Smooth muscle cell (in vitro differentiated cells): ENCODE results near the gene RINL. TPM values are rescaled to one million over a fixed set of nuclear protein-coding genes. Genes with fewer than 3 reads are reported as not detected.

ENCODE experiments used
- DNase-seq: peaks from one replicate; lab custom pipeline; 2025; ENCODE audit not compliant: unreplicated experiment; lab: John Stamatoyannopoulos, UW
- H2AFZ ChIP-seq: fragments of 200-600 bp; sonication (generic); 2 replicates; pipeline ENCODE4 v1.6.0; 2016; ENCODE audit warnings: antibody characterized with exemption, low read depth, mild to moderate bottlenecking
- H3F3A ChIP-seq: fragments of 200-600 bp; sonication (generic); 2 replicates; pipeline ENCODE4 v1.6.0; 2017; ENCODE audit warnings: antibody characterized with exemption, low read depth
- H3K27ac ChIP-seq: fragments of 200-600 bp; sonication (generic); 2 replicates; pipeline ENCODE4 v1.5.1; 2016; ENCODE audit warnings: low read depth, mild to moderate bottlenecking
- H3K27me3 ChIP-seq: fragments of 200-600 bp; sonication (generic); 2 replicates; pipeline ENCODE4 v1.6.1; 2016; ENCODE audit warnings: low read depth, mild to moderate bottlenecking
- H3K36me3 ChIP-seq: fragments of 200-600 bp; sonication (generic); 2 replicates; pipeline ENCODE4 v1.5.1; 2016; ENCODE audit warnings: low read depth
- H3K4me1 ChIP-seq: fragments of 200-600 bp; sonication (generic); 2 replicates; pipeline ENCODE4 v1.5.1; 2016; ENCODE audit warnings: low read depth
- H3K4me2 ChIP-seq: fragments of 200-600 bp; sonication (generic); 2 replicates; pipeline ENCODE4 v1.6.0; 2016; ENCODE audit warnings: mild to moderate bottlenecking
- H3K4me3 ChIP-seq: fragments of 200-600 bp; sonication (generic); 2 replicates; pipeline ENCODE4 v1.5.1; 2016; ENCODE audit warnings: mild to moderate bottlenecking
- H3K79me2 ChIP-seq: fragments of 200-600 bp; sonication (generic); 2 replicates; pipeline ENCODE4 v1.6.0; 2016; ENCODE audit warnings: low read depth, mild to moderate bottlenecking
- H3K9ac ChIP-seq: fragments of 200-600 bp; sonication (generic); 2 replicates; pipeline ENCODE4 v1.6.0; 2016; ENCODE audit warnings: low read depth
- H3K9me3 ChIP-seq: fragments of 200-600 bp; sonication (generic); replicated peaks from 2 replicates; pipeline ENCODE4 v1.5.1; 2016; ENCODE audit warnings: low read depth
- H4K20me1 ChIP-seq: fragments of 200-600 bp; sonication (generic); 2 replicates; pipeline ENCODE4 v1.6.0; 2016; ENCODE audit warnings: low read depth
- WGBS: methylation state at CpG from one replicate; pipeline ENCODE4 v1.1.7; 2016; ENCODE audit warnings: low lambda C conversion rate; 5-methylcytosine and 5-hydroxymethylcytosine counted together
- polyA plus RNA-seq: library from polyadenylated mRNA; unstranded; fragments of >200 nt; fragmentation: Nextera tagmentation; extraction: Ambion mirVana; gene quantifications from 2 replicates; pipeline ENCODE4 v1.2.1, GENCODE V29; 2016
- total RNA-seq: library from RNA; depleted of rRNA; stranded (reverse); fragments of >200 nt; gene quantifications from 2 replicates; pipeline ENCODE4 v1.2.3, GENCODE V29; 2014
- TF ChIP-seq, protein P1 (sequence below): fragments of 200-600 bp; sonication (generic); IDR thresholded peaks from 2 replicates; pipeline ENCODE4 v1.5.1; 2017; ENCODE audit warnings: borderline replicate concordance, mild to moderate bottlenecking, antibody characterized with exemption; ENCODE audit not compliant: insufficient read depth, poor library complexity, severe bottlenecking

Gene RINL
- total and polyA plus RNA-seq, 2 experiments from 2014 or later: 2.0 to 3.0 TPM

DNA sequence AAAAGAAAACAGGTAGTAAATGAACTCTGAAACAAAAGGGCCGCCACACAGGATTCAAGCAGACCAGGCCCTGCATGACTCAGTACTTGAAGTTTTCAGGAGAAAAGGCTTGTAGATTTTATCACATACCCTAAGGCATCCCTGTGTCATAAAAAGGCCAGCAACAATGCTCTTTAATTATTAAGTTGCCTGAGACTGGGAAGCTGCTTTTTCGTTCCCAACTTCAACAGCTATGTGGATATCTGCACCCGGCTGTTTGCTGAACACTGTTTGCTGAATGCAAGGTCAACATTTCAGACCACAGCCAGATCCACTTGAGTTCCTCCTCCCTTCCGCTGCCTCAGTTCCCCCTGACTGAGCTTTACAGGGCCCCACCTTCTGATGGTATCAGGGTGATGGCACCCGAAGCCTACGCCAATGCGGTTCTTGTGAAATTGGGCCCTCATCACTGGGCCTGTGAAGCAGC, 40.4 kb downstream of the RINL start:
- Histone ChIP-seq H3K36me3 (peaks cover 22% of the 10 kb centered on the region), H3K4me2 (no peak overlapping the region), H3K9ac (peak overlapping the region; percentile 62), H3K27me3 (no peaks in the 10 kb centered on the region), H3K4me1 (no peaks in the 10 kb centered on the region), H2AFZ (no peak overlapping the region), H3K4me3 (no peak overlapping the region), H3F3A (peaks cover 58% of the 10 kb centered on the region), H3K27ac (peak overlapping the region; percentile 90), H3K9me3 (no peaks in the 10 kb centered on the region), H3K79me2 (peaks cover 27% of the 10 kb centered on the region), H4K20me1 (peaks cover 57% of the 10 kb centered on the region)
- WGBS: 62% methylated on average over 7 of the region's 7 CpGs
- DNase-seq: no peak
- TF ChIP-seq, protein P1, sequence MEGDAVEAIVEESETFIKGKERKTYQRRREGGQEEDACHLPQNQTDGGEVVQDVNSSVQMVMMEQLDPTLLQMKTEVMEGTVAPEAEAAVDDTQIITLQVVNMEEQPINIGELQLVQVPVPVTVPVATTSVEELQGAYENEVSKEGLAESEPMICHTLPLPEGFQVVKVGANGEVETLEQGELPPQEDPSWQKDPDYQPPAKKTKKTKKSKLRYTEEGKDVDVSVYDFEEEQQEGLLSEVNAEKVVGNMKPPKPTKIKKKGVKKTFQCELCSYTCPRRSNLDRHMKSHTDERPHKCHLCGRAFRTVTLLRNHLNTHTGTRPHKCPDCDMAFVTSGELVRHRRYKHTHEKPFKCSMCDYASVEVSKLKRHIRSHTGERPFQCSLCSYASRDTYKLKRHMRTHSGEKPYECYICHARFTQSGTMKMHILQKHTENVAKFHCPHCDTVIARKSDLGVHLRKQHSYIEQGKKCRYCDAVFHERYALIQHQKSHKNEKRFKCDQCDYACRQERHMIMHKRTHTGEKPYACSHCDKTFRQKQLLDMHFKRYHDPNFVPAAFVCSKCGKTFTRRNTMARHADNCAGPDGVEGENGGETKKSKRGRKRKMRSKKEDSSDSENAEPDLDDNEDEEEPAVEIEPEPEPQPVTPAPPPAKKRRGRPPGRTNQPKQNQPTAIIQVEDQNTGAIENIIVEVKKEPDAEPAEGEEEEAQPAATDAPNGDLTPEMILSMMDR: no peak

DNA sequence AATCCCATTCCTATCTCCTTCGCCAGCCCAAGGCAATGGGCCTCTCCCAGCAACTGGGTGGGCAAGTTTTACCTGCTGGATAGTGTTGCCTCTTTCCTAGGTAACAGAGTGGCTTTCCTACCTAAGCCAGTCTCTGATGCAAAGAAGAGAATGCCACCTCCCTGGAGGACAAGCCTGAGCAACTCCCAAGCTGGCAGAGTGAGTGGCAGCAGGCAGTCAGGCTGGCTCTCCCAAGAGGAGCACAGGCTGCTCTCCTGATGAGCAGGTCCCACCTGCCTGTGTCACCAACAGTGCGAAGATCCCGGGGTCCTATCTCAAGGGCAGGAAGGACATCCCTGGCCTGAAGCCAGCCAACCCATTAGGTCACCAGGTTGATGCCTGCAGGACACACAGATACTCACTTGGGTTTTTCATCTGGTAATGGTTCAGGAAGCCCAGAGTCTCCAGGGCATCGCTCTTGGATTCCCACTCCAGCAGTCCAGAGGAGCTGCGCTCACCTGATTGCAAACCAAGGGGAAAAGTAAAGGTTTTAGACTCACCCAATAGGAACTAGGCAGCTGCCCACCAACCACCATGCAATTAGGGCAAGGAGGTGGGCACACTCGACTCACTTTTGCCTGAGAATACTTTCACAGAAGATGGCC, 41.0 kb downstream of the RINL start:
- Histone ChIP-seq H3K4me1 (no peaks in the 10 kb centered on the region), H3K9ac (peak overlapping the region; percentile 55), H3K4me3 (no peak overlapping the region), H3K4me2 (no peak overlapping the region), H4K20me1 (peaks cover 51% of the 10 kb centered on the region), H3K79me2 (peaks cover 21% of the 10 kb centered on the region), H3K27me3 (no peaks in the 10 kb centered on the region), H3K36me3 (peaks cover 19% of the 10 kb centered on the region), H2AFZ (no peak overlapping the region), H3K27ac (peak overlapping the region; percentile 90), H3K9me3 (no peaks in the 10 kb centered on the region), H3F3A (peaks cover 55% of the 10 kb centered on the region)
- DNase-seq: no peak
- TF ChIP-seq, protein P1: no peak
- 76% methylated on average over 6 of the region's 6 CpGs for WGBS

DNA sequence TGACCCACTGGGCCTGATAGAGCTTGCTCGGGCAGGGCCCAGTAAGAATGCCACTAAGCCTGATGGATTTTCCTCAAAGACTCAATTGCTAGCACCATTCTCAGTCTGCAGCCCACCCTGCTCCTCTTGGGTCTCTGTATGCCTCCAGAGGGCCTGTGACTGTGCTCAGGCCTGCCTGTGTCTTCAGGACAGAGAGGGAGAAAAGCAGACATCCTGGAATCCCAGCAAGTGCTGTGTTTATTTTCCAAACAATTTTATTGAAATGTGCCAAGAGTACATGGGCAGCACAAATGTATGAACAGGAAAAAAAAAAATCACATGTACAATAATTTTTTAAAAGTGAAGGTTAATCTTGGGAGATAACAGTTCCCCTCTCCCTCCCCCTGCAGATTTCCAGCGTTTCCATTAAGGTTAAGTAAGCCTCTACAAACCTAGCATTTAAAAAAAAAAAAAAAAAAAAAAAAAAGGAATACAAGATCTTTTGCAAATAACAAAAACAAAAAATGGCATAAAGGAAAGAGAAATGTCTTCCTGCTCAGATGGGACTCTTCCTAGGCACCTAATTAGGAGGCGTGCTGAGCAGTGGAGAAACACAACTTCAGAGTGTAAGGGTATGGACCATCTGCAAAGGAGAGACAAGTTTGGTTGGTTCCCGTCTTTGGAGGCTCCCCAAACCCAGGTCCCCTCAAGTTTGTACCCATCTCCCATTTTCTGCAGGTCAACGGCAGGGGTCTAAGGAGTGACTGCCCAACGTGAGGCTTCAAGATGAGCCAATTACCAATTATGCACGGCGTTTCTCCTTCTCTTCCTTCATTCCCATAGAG, 41.7 kb downstream of the RINL start:
- peak overlapping the region; percentile 55 for H3K9ac ChIP-seq
- no peak overlapping the region for H3K4me3 ChIP-seq
- 79% methylated on average over 8 of the region's 8 CpGs for WGBS
- TF ChIP-seq, protein P1: no peak
- H3K27me3 ChIP-seq: no peaks in the 10 kb centered on the region
- peaks cover 50% of the 10 kb centered on the region for H3F3A ChIP-seq
- peaks cover 44% of the 10 kb centered on the region for H4K20me1 ChIP-seq
- no peak overlapping the region for H3K4me2 ChIP-seq
- peaks cover 14% of the 10 kb centered on the region for H3K79me2 ChIP-seq
- DNase-seq: no peak
- H2AFZ ChIP-seq: no peak overlapping the region
- H3K4me1 ChIP-seq: no peaks in the 10 kb centered on the region
- H3K27ac ChIP-seq: peak overlapping the region; percentile 90
- H3K9me3 ChIP-seq: no peaks in the 10 kb centered on the region
- peaks cover 12% of the 10 kb centered on the region for H3K36me3 ChIP-seq
